Measurements from ENCODE around the gene SRD5A1.

DNA sequence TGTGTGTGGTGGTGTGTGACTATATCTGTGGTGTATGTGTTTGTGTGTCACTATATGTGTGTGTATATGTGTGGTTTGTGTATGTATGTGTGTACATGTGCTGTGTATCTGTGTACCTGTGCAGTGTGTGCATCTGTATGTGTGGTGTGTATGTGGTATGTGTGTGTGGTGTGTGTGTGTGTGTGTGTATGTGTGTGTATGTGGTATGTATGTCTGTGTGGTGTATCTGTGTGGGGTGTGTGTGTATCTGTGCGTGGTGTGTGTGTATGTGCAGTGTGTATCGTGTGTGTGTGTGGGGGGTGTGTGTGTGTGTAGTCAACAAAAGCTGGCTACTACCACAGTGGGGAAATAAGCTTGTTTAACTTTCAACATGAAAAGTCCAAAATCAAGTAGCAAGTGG lies 48.4 kb downstream of the SRD5A1 start:
- TF ChIP-seq CTCF (conservative IDR thresholded peaks at IDR 0.05), result no peak
- TF ChIP-seq ZFX (IDR thresholded peaks at IDR 0.05), result no peak
